Sciatic nerve (tissue), 2 donors: Measurements from ENCODE around the gene PSMA6. TPM values are rescaled to one million over a fixed set of nuclear protein-coding genes. Genes with fewer than 3 reads are reported as not detected.
A peak's percentile ranks its signal among the peaks of the same experiment; 100 is the strongest.
"Not testable (repeated sequence)": the region's sequence is repeated elsewhere in the genome, so short reads cannot be mapped to it uniquely, and the experiment has no call there.

Source experiments
- ATAC-seq: fragments of 200-7000 bp; cut with Tn5 transposase; one replicate; pipeline ENCODE4 v1.9.1; 2020; ENCODE audit warnings: mild to moderate bottlenecking, moderate library complexity
- DNase-seq: peaks from one replicate; pipeline ENCODE4 v3.0.0-alpha.2; 2020; ENCODE audit warnings: low spot score
- intact Hi-C: fragments of 100-400 bp; cut with DNase I; formaldehyde crosslinking; loops from one replicate; pipeline ENCODE4 v1.14.2; 2022
- total RNA-seq: library from RNA; stranded (reverse); fragmentation: NEBNext Ultra II Directional; extraction: Animal tissue kit (Norgen Biotek cat#: 25700); gene quantifications from one replicate; pipeline ENCODE4 v1.2.1, GENCODE V29; 2021
- donor health status: DM: no; HTN: no; CAD: no.
- donor health status: DM: no; HTN: no; CAD: no.

PSMA6 gene
- total RNA-seq, 1 donor from 2014 or later, result 103 TPM

DNA sequence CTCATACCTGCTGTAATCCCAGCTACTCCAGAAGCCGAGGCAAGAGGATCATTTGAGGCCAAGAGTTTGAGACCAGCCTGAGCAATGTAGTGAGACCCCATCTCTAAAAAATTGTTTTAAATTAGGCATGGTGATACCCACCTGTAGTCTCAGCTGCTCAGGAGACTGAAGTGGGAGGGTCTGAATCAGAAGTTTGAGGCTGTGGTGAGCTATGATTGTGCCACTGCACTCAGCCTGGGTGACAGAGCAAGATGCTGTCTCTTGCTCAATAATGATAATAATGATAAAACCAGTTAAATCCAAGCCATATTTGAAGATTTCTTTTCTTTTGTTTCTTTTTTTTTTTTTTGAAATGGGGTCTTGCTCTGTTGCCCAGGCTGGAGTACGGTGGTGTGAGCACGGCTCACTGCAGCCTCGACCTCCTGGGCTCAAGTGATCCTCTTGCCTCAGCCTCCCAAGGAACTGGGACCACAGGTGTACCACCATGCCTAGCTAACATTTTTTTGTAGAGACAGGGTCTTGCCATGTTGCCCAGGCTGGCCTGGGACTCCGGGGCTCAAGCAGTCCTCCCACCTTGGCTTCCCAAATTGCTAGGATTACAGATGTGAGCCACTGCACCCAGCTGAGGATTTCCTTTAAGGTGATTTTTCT, 12.8 kb downstream of the PSMA6 start:
- ATAC-seq, result no peak
- no peak for DNase-seq
- intact Hi-C loops, result no loop called here

GRCh38 chr14:35305633-35306032, 13.5 kb downstream of the PSMA6 start:
- ATAC-seq (no peak), DNase-seq (no peak)
- intact Hi-C loops, result no loop called here

GRCh38 chr14:35306114-35306513, 13.9 kb downstream of the PSMA6 start:
- intact Hi-C loops, result no loop called here
- DNase-seq (no peak), ATAC-seq (no peak)

GRCh38 chr14:35317820-35318219, 25.6 kb downstream of the PSMA6 start:
- DNase-seq (no peak), ATAC-seq (no peak)
- intact Hi-C loops, result no loop called here

- no peak for ATAC-seq
- intact Hi-C loops, result no loop called here
- DNase-seq, result no peak
Observed at GRCh38 chr14:35319509-35319908, 27.3 kb downstream of the PSMA6 start.

DNA sequence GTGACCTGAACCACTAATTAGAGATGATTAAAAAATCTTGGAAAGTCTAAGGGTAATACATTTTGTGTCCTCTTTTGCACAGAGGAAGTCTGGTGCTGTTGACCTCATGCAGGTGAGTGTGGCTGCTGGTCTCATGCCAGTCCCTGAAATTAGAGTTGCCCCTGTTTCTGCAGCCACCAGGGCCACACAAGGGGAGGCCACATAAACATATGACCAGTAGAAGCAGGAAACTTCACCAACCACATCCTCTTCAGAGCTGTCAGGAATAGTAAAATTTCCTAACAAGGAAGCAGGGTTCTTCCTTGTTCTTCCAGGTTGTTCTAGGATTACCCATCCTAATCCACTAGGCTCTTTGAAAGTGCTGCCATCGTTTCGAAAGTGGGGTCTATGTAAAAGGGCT, 28.3 kb downstream of the PSMA6 start:
- intact Hi-C loops, result no loop called here
- DNase-seq (no peak), ATAC-seq (no peak)

- no peak for ATAC-seq
- intact Hi-C loops, result no loop called here
- DNase-seq, result no peak
Observed at GRCh38 chr14:35326375-35326774, 34.2 kb downstream of the PSMA6 start.

- intact Hi-C loops, result no loop called here
- no peak for DNase-seq
- ATAC-seq, result no peak
Observed at GRCh38 chr14:35331605-35332516, 39.7 kb downstream of the PSMA6 start.

GRCh38 chr14:35332517-35333263, 40.5 kb downstream of the PSMA6 start:
- DNase-seq (no peak), ATAC-seq (no peak)
- intact Hi-C loops, result no loop called here

DNA sequence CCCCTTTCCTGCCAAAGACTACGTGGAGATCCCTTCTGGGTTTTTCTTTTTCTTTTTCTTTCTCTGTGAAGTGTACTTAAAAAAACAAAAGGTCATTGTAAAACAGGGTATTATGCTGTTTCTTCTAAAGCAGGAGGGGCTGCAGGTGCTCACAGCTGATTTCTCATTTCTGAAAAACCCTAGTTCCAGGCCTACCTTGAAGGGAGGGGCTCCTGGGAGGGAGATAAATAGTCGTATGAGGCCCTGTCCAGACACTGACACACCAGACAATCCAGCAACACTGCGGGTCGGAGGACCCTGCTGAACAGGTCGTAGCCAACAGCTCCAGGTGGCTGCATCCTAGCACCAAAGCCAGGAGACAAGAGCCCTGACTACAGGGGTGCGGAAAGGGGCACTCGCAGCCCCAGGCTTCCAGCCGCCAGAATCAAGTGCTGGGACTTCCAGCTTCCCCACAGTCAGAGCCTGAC, 41.1 kb downstream of the PSMA6 start:
- no peak for DNase-seq
- intact Hi-C loops, result no loop called here
- no peak for ATAC-seq

DNA sequence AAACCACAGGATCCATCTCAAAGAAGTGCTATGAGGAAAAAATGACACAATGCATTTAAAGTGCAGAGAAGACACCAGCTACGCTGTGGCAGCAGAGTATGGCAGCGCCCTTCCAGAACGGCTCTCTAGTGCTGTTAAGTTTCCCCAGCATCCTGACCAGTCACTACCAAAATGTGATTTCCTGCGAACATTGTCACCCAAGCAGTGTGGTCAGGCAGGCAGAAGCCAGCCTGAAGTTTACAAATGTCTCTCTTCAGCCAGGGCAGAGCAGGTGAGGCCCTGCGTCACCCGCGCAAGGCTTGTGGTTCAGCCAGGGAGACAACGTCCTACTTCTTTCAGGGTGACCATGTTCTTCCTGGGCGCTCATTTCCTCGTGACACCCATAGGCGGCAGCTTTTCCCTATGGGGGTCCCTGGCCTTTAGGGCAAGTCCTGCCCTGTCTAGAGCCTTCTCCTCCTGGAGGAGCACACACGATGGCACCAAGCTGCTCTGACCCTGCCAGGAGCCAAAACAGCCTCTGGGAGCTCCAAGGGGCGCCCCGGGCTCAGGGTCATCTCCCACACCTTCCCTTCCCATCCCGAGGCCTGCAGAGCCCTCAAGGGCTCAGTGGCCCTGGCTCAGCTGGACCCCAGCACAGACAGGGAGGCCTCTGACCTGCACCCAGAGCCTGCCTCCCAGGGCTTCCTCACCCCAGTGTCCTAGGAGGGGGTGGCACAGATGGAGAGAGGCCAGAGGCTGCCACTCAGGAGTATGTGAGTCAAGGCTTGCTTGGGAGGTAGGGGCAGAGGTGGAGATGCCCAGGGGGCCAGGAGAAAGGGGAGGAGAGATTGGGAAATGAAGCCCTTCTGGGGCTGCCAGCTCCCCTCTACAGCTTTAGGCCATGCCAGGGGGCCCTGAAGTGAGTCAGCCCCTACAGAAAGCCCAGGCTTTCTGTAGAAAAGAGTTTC, 41.9 kb downstream of the PSMA6 start:
- intact Hi-C loops, result no loop called here

GRCh38 chr14:35335388-35336092, 43.4 kb downstream of the PSMA6 start:
- intact Hi-C loops, result loop anchor here (5.0 kb wide), 1 partner anchor 67 kb away; the partner anchor contains the start of gene NFKBIA
- ATAC-seq, result no peak
- no peak for DNase-seq

More for the DNA sequence above, 41.9 kb downstream of the PSMA6 start:
- DNase-seq, result no peak
- ATAC-seq, result no peak

DNA sequence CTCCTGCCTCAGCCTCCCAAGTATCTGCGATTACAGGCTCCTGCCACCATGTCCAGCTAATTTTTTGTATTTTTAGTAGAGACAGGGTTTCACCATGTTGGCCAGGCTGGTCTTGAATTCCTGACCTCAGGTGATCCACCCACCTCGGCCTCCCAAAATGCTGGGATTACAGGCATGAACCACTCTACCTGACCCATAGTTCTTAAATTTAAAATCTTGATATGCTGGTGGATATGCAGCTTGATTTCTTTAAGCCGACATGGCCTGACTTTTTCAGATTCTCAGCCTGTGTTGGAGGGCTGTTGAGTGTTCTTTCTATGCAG, 44.0 kb downstream of the PSMA6 start:
- DNase-seq, ATAC-seq: not testable (repeated sequence)
- intact Hi-C loops, result loop anchor here (5.0 kb wide), 1 partner anchor 66 kb away; the partner anchor contains the start of gene NFKBIA

DNA sequence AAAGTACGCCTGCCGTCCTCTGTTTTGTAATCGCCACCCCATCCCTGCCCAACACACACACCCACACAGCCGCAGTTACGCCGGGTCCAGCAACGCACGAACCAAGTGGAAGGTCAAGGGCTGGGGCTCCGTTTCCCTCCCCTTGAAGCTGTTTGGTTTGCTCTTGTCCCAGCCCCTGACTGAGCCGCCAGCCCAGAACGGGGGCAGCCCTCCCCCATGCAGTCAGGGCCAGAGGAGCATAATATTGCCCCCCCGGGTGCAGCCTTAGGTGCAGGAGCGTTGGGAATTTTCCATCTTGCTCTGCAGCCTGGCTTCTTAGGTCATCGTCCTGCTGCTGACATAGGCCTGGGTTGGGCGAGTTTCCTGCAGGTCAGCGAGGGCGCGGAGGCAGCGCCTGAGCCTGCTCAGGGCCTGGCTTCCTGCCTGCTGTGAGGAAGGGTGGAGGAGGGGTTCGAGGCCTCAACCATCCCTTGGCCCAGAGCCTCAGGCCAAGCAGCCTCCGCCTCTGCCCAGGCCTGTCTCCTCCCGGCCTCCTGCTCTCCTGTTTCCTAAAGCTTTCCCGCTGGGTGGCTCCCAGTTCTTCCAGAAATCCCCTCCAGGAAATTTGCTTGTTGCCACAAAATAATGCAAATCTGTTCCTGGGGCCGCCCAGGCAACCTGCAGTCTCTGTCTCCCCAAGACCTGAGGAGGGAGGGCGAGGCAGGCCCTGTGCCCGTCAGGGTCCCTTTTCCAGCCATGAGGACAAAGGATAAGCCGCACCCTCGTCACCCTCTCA, 44.5 kb downstream of the PSMA6 start:
- DNase-seq (peak; percentile 97), ATAC-seq (peak; percentile 92)
- intact Hi-C loops, result loop anchor here (5.0 kb wide), 1 partner anchor 66 kb away; the partner anchor contains the start of gene NFKBIA

DNA sequence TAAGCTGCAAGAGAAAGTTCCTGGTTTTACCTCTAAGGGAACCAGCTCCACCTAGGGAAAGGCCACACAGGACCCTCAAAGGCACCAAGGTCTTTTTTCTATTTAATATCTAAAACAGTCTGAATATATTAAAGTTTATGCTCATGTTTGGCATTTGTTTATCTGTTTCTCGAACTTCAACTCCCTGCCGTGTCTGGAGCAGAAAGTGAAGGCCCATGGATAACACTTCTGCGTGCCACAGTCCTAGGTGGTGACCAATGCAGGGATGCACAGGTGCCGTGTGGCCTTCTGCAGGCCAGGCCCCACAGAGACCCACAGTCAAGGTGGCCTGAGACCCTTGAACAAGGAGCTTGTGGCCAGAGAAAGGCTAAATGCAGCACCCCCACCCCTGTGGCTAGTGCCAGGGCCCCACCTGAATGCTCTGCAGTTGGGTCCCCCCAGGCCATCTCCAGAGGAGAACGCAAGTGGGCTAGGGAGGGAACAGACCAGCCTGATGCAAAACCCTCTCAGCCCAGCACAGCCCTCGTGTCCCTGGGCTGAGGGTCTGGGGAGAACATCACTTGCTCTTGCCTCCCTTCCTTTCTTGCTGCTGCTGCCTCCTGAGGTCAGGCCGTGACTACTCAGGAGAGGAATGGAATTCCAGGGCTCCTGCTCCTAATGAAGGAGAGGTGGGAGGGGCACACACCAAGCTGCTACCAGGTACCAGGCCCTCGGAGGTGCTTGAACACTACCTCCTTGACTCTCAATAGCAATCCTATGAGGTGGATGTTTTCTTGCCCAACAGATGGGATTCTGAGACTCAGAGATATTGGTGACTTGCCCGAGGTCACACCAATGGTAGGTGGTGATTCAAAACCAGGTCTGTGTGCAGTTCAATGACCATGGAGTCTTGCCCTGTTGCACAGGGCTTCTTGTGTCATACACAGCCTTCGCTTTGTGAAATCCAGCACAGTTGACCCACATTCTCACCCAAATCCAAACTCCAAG, 45.4 kb downstream of the PSMA6 start:
- no peak for DNase-seq
- ATAC-seq, result no peak
- intact Hi-C loops, result loop anchor here (5.0 kb wide), 1 partner anchor 65 kb away; the partner anchor contains the start of gene NFKBIA
